ENCODE measurements around the gene NDUFV1.
"Not testable (repeated sequence)": the region's sequence is repeated elsewhere in the genome, so short reads cannot be mapped to it uniquely, and the experiment has no call there.

Gene NDUFV1

GRCh38 chr11:67627812-67628624, 21.3 kb downstream of the NDUFV1 start:
- DNase-seq, result no peak

GRCh38 chr11:67628710-67629385, 22.1 kb downstream of the NDUFV1 start:
- no peak for DNase-seq

GRCh38 chr11:67629386-67630227, 22.9 kb downstream of the NDUFV1 start, which contains the start of gene NUDT8:
Gene NUDT8, minus strand, starts transcription at chr11:67629937. Its CDS starts 26 bp downstream, at chr11:67629911.
- peak; percentile 82 for DNase-seq

- peak; percentile 91 for DNase-seq
Measured at GRCh38 chr11:67630228-67630942, 23.6 kb downstream of the NDUFV1 start.

- DNase-seq, result no peak
Measured at GRCh38 chr11:67630943-67631331, 24.2 kb downstream of the NDUFV1 start.

- no peak for DNase-seq
Measured at GRCh38 chr11:67631411-67631810, 24.7 kb downstream of the NDUFV1 start.

GRCh38 chr11:67631853-67632174, 25.1 kb downstream of the NDUFV1 start:
- DNase-seq, result no peak

GRCh38 chr11:67632175-67632981, 25.6 kb downstream of the NDUFV1 start:
- DNase-seq, result no peak

GRCh38 chr11:67632982-67633755, 26.4 kb downstream of the NDUFV1 start:
- DNase-seq, result no peak

GRCh38 chr11:67633758-67634365, 27.1 kb downstream of the NDUFV1 start:
- no peak for DNase-seq

GRCh38 chr11:67634366-67635230, 27.9 kb downstream of the NDUFV1 start:
- DNase-seq, result no peak

GRCh38 chr11:67635231-67635521, 28.4 kb downstream of the NDUFV1 start:
- no peak for DNase-seq

- DNase-seq, result no peak
Measured at GRCh38 chr11:67636962-67637361, 30.2 kb downstream of the NDUFV1 start.

GRCh38 chr11:67637441-67637840, 30.7 kb downstream of the NDUFV1 start:
- DNase-seq, result not testable (repeated sequence)

GRCh38 chr11:67638535-67639437, 32.0 kb downstream of the NDUFV1 start:
- no peak for DNase-seq

- DNase-seq, result no peak
Measured at GRCh38 chr11:67639438-67639859, 32.7 kb downstream of the NDUFV1 start, which contains the start of gene TBX10. Gene TBX10, minus strand, starts transcription at chr11:67639763. Its CDS starts 291 bp downstream, at chr11:67639472.

- DNase-seq, result peak; percentile 43
Measured at GRCh38 chr11:67640021-67640757, 33.5 kb downstream of the NDUFV1 start.

All from activated effector memory CD4-positive, alpha-beta T cell treated with Interleukin-2 at 50 U/mL for 16 hours (primary cell).